Ovary (tissue), 10 donors: ENCODE data around the gene EIF2S1. TPM values are rescaled to one million over a fixed set of nuclear protein-coding genes. Genes with fewer than 3 reads are reported as not detected.

Experiments used
- DNase-seq, 5 donors: peaks; one replicate each; pipeline ENCODE4 v3.0.0-alpha.2; 2019 to 2020
- H3K27ac ChIP-seq, 2 donors: fragments of 200-600 bp; one replicate each; pipeline versions ENCODE4 v1.5.1 to v1.8.0; 2019 to 2022
- H3K27me3 ChIP-seq: fragments of 200-600 bp; one replicate; pipeline ENCODE4 v1.8.0; 2022
- H3K36me3 ChIP-seq: fragments of 200-600 bp; sonication (generic); one replicate; pipeline ENCODE4 v1.5.1; 2019
- H3K4me1 ChIP-seq: one replicate; pipeline ENCODE4 v1.8.1; 2013; ENCODE audit warnings: mild to moderate bottlenecking, moderate library complexity; ENCODE audit not compliant: insufficient read depth
- H3K4me3 ChIP-seq: fragments of 200-600 bp; sonication (generic); one replicate; pipeline ENCODE4 v1.5.1; 2017
- H3K9me3 ChIP-seq, 2 donors: fragments of 200-600 bp in 1 of 2; sonication (generic) in 1 of 2; one replicate each; pipeline versions ENCODE4 v1.5.1 to v1.8.1; 2013 to 2019; ENCODE audit warnings: mild to moderate bottlenecking in 1 of 2, moderate library complexity in 1 of 2
- EP300 ChIP-seq: sonication (generic); formaldehyde crosslinking; IDR thresholded peaks from one replicate; pipeline ENCODE4 v1.6.1; 2017; ENCODE audit warnings: antibody characterized with exemption
- POLR2A ChIP-seq: fragments of 450-650 bp; IDR thresholded peaks from one replicate; pipeline ENCODE4 v1.6.1; 2017; ENCODE audit warnings: antibody characterized with exemption, mild to moderate bottlenecking, moderate library complexity
- WGBS, 3 donors: extraction: QIAGEN DNeasy Blood & Tissue Kit in 1 of 3; methylation state at CpG; one replicate each; pipeline versions ENCODE4 v1.1.5 to v1.1.7; 2013 to 2017; 5-methylcytosine and 5-hydroxymethylcytosine counted together
- intact Hi-C, 4 donors: fragments of 100-400 bp; cut with DNase I; formaldehyde crosslinking; loops; one replicate each; pipeline versions ENCODE4 v1.11.0 to v1.15.1; 2022 to 2023
- long read RNA-seq, 3 donors: library from polyadenylated mRNA in 2 of 3; unstranded in 2 of 3; transcript quantifications; one replicate each; pipeline ENCODE4 v2.0.0 and lab custom pipeline, GENCODE V29; 2021 to 2026
- polyA plus RNA-seq, 2 donors: library from polyadenylated mRNA; stranded (reverse); fragments of 200-250 nt in 1 of 2; fragments of 350-450 nt in 1 of 2; fragmentation: Illumina TruSeq in 1 of 2; extraction: RNeasy Lipid Tissue Mini Kit (QIAGEN cat#74804) in 1 of 2; gene quantifications; one replicate each; pipeline ENCODE4 v1.2.3, GENCODE V29; 2013 to 2014
- total RNA-seq, 7 donors: library from RNA; depleted of rRNA in 2 of 7; stranded (reverse); fragments of >200 nt in 2 of 7; fragmentation: NEBNext Ultra II Directional in 3 of 7; extraction: Animal tissue kit (Norgen Biotek cat#: 25700) in 3 of 7; gene quantifications; one replicate each; pipeline versions ENCODE4 v1.1.0 to v1.2.4, GENCODE V29; 2016 to 2023
- TF ChIP-seq, protein P1 (sequence below), 3 donors: fragments of 450-650 bp in 2 of 3; fragments of 200-600 bp in 1 of 3; IDR thresholded peaks; one replicate each; pipeline versions ENCODE4 v1.5.1 to v1.8.0; 2016 to 2022; ENCODE audit warnings: antibody characterized with exemption in 3 of 3, mild to moderate bottlenecking in 1 of 3
- donor health status: DM: no; HTN: no; CAD: no; lungs with moderate emphysema.
- donor health status: DM: no; HTN: no; CAD: no.
- donor health status: Bipolar disorder and iron deficiency.
- donor health status: DM: yes; HTN: yes; CAD: no.
- donor health status: DM: no; HTN: no; CAD: no.
- donor health status: DM: yes; HTN: yes; CAD: no.

EIF2S1 gene
- total RNA-seq, result 10 to 100 TPM; 28.0 to 63.8 (median 49.1) TPM
- 100 to 1,000 TPM in 1 of 2 donors, 10 to 100 TPM in 1; 35.7 to 102 TPM for polyA plus RNA-seq
- long read RNA-seq, donor 1, full-length matches to known transcripts, result 170 of 181 reads
- long read RNA-seq, donor 1, partial matches to known transcripts, result 3 of 181 reads
- long read RNA-seq, donor 1, other reads (novel, unspliced or antisense), result 8 of 181 reads
- long read RNA-seq, donor 2, full-length matches to known transcripts, result 87 of 99 reads
- long read RNA-seq, donor 2, partial matches to known transcripts, result 12 of 99 reads
- long read RNA-seq, donor 2, other reads (novel, unspliced or antisense), result 0 of 99 reads
- long read RNA-seq, donor 3, full-length matches to known transcripts, result 59 of 62 reads
- long read RNA-seq, donor 3, partial matches to known transcripts, result 1 of 62 reads
- long read RNA-seq, donor 3, other reads (novel, unspliced or antisense), result 2 of 62 reads

DNA sequence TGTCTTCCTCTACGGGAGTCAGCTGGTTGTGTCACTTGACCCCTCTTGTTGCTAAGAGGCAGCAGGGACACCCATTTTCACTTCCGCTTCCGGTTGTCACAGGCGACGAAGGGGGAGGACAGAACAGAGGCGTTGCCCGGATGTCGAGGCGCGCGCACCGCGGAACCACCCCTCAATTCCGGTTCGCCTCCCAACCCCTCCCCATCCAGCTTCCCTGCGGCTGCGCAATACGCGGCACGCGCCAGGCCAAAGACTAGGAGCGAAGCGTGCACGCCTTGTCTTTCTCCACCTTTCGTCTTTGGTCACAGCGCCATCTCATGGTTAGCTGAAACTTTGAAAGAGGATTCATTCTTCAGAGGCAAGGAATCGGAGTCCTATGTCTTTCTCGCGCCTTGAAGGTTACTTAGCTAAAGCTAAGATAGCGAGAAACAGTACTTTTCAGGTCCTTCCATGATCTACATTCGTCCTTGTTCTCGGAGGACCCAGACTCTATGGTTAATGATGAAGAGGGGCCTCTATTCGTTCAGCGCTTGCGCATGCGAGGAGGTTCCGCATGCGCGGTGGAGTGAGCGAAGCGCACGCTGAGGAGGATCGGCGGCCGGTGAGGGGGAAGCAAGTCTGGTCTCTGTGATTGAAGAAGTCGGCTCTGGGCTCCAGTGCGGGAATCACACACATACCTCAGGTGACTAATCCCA lies at the start of gene EIF2S1, which contains the start of gene ATP6V1D:
EIF2S1 (plus strand) TSS at position 554 of the 695 bp plus-strand sequence. CDS start 4,440 bp downstream, outside the sequence.
ATP6V1D (minus strand) TSS at position 30 of the 695 bp plus-strand sequence. CDS start 106 bp downstream, outside the sequence.
- intact Hi-C loops, result no loop called here
- peak; percentile 80 for TF ChIP-seq POLR2A
- TF ChIP-seq, protein P1, sequence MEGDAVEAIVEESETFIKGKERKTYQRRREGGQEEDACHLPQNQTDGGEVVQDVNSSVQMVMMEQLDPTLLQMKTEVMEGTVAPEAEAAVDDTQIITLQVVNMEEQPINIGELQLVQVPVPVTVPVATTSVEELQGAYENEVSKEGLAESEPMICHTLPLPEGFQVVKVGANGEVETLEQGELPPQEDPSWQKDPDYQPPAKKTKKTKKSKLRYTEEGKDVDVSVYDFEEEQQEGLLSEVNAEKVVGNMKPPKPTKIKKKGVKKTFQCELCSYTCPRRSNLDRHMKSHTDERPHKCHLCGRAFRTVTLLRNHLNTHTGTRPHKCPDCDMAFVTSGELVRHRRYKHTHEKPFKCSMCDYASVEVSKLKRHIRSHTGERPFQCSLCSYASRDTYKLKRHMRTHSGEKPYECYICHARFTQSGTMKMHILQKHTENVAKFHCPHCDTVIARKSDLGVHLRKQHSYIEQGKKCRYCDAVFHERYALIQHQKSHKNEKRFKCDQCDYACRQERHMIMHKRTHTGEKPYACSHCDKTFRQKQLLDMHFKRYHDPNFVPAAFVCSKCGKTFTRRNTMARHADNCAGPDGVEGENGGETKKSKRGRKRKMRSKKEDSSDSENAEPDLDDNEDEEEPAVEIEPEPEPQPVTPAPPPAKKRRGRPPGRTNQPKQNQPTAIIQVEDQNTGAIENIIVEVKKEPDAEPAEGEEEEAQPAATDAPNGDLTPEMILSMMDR (IDR thresholded peaks at IDR 0.05), result peak; percentile 92 to 99 (median 98)
- TF ChIP-seq EP300, result no peak
- H3K9me3 ChIP-seq, result no peaks in the 10 kb centered on the region
- peaks cover 8% of the 10 kb centered on the region for H3K4me1 ChIP-seq
- DNase-seq, result peak; percentile 99
- H3K4me3 ChIP-seq, result peak within 1 kb of the TSS; percentile 63
- H3K27ac ChIP-seq, result peak within 1 kb of the TSS; percentile 86 to 92
- H3K36me3 ChIP-seq, result no peaks in the 10 kb centered on the region
- H3K27me3 ChIP-seq, result no peaks in the 10 kb centered on the region
- 0 to 1% (median 0%) methylated on average over 47 of the region's 47 CpGs for WGBS, 3 donors

DNA sequence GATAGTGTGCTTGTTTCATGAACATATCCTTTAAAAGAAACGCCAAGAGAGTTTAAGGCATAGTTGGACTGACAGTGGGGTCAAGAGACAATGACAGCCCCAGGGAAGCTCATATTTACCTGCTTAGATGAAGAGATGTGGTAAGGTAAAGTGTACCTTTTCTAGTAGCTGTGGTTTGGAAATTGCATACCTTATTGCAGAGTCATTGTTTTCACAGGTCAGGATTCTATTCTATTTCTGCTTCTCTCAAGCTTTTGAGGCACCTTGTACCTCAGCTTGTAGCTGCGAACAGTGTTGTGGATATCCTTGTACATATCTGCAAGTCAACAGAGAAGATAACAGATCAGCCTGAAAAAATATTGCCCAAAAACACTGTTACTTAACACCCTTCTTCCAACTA lies 48.3 kb upstream of the EIF2S1 start:
- Histone ChIP-seq H3K36me3 (no peaks in the 10 kb centered on the region), H3K27me3 (no peaks in the 10 kb centered on the region), H3K9me3 (no peaks in the 10 kb centered on the region), H3K4me3 (no peak overlapping the region), H3K4me1 (no peaks in the 10 kb centered on the region), H3K27ac (no peak overlapping the region)
- 94 to 98% (median 98%) methylated on average over 2 of the region's 2 CpGs for WGBS, 3 donors
- intact Hi-C loops, result no loop called here
- DNase-seq, result no peak
- TF ChIP-seq POLR2A (no peak), EP300 (no peak)
- TF ChIP-seq, protein P1 (IDR thresholded peaks at IDR 0.05), result no peak

DNA sequence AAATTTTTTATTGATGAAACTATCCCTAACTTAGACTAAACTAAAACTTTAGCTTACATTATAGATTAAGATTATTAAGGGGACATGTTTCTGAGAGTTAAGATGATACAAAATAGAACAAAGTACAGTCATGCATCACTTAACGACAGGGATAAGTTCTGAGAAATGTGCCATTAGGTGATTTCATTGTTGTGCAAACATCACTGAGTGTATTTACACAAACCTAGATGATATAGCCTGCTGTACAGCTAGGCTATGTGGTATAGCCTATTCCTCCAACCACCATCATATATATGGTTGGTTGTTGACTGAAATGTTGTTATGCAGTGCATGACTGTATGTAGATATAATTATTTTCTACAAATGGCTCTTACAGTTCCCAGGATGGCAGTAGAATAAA lies 47.0 kb upstream of the EIF2S1 start:
- DNase-seq, result no peak
- Histone ChIP-seq H3K9me3 (no peaks in the 10 kb centered on the region), H3K4me1 (no peaks in the 10 kb centered on the region), H3K4me3 (no peak overlapping the region), H3K27me3 (no peaks in the 10 kb centered on the region), H3K36me3 (no peaks in the 10 kb centered on the region), H3K27ac (no peak overlapping the region)
- WGBS, 3 donors, result 43 to 78% (median 48%) methylated on average over 1 of the region's 1 CpG
- no peak for TF ChIP-seq EP300
- no peak for TF ChIP-seq POLR2A
- intact Hi-C loops, result no loop called here

DNA sequence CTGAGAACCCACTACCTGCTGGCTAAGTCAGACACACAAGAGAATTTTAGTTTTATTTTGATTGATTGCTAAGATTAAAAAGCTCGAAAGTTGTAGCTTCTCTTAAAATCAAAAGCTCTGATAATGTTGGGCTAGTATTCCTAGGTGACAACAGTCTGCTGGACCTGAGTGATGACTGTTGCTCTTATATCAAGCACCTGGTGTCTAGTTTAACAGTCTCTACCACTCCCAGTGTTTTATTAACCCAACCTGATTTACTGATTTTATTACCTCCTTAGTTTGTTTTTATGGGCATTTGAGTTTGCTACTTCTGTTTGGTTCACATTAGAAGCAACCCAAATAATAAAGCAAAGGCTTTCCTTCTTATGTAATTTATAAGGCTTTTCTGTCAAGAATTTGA lies 42.3 kb upstream of the EIF2S1 start:
- no peaks in the 10 kb centered on the region for H3K27me3 ChIP-seq
- 68 to 80% (median 78%) methylated on average over 1 of the region's 1 CpG for WGBS, 3 donors
- no peak for DNase-seq
- no peak overlapping the region for H3K27ac ChIP-seq
- TF ChIP-seq EP300 (no peak), POLR2A (no peak)
- TF ChIP-seq, protein P1 (IDR thresholded peaks at IDR 0.05), result no peak
- H3K36me3 ChIP-seq, result no peaks in the 10 kb centered on the region
- no peak overlapping the region for H3K4me3 ChIP-seq
- no peaks in the 10 kb centered on the region for H3K9me3 ChIP-seq
- intact Hi-C loops, result no loop called here
- no peaks in the 10 kb centered on the region for H3K4me1 ChIP-seq
